GM20431 (cell line): ENCODE data around the gene FARSB.
"Not testable (repeated sequence)": the region's sequence is repeated elsewhere in the genome, so short reads cannot be mapped to it uniquely, and the experiment has no call there.

Experiments
- in situ Hi-C: fragments of 300-500 bp; cut with MseI, MboI; formaldehyde crosslinking; loops from one replicate; pipeline ENCODE4 v1.15.0; 2020; ENCODE audit warnings: low sequenced_read_pairs; ENCODE audit not compliant: unreplicated experiment

The FARSB gene

DNA sequence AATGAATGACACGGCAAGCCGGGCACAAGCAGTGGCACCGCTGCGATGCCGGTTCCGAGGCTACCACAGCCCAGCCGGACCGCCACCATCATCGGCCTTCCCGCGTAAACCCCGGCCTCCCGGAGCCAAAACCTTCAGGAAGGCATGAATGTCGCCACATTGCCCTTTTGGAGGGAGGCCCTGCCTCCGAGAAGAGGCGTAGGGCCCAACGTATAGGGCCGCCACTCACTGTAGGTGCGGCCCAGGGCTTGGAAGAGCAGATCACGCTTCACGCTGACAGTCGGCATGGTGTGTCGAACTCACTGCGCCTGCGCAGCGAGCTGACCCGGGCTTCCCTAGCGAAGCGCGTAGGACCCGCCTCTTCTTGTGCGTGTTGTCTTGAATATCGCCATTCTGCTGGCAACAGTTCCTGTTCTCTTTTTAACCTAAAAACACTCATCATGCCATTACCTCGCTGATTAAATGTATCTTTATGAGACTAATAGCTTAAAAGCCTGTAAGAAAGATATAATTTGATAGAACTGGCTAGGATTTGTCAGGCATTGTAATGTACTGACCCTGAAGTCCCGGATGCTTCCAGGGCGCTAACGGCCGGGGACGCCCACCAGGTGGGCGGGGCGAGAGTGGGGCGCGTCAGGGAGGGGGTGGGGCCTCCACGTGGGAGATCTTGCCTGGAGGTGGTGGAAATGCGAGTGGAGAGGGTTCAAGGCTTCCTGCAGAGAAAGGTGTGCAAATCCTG, at the start of gene FARSB:
Gene FARSB (minus strand): TSS at position 306 of the 739 bp plus-strand sequence. CDS start 19 bp downstream, at position 287.
- in situ Hi-C loops: no loop called here

DNA sequence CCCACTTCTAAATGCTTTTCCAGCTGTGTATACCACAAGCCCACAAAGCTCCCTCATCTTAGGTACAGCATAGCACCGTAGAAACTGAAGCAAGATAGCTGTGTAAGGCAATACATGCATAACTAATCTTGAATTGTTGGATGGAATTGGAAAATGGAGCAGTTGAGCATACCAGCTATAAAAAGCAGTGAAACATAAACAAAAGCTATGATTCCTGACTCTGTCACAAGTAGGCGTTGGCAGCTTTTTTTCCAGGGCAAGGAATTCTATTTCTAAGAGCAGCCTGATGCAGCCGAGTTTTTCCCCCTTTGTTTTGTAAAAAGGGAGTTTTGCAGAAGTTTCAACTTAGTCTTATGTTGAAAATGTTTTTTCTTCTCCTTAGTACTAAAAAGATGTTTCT, 48.0 kb upstream of the FARSB start:
- in situ Hi-C loops: no loop called here

DNA sequence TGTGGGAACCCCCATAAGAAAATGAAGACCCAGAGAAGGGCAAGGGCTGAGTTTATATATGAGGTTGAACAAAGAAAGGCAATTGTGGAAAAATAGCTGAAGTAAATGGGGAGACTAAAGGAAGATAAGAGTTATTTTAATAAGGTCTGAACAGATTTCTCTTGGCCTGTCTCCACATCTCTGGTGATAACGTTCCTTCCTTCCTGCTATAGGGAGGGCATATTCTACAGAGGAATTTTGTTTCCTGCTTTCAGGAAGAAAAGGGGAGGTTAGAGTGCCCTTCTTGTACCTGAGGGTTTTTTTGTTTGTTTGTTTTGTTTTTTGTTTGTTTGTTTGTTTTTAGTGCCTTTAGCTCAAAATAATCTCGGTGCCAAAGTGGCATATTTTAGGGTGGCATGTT, 47.2 kb upstream of the FARSB start:
- in situ Hi-C loops: no loop called here

DNA sequence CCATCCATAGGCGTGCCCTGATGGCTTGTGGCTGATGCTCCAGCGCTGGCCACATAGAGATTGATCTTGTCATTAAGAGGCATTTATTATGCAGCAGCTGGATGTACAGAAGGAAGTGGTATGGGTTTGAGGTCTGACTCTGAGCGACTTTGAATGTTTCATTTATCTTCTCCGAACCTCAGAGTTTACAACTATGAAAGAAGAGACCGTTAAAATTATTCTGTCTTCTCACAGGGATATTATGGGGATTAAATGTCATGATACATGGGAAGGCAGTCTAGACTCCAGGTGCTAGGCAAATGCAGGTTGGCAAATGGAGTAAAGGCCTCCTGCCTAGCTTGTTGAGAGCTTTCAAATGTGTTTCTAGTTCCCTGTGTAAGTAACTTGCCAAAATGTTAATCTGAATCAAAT, 45.8 kb upstream of the FARSB start:
- in situ Hi-C loops: no loop called here

DNA sequence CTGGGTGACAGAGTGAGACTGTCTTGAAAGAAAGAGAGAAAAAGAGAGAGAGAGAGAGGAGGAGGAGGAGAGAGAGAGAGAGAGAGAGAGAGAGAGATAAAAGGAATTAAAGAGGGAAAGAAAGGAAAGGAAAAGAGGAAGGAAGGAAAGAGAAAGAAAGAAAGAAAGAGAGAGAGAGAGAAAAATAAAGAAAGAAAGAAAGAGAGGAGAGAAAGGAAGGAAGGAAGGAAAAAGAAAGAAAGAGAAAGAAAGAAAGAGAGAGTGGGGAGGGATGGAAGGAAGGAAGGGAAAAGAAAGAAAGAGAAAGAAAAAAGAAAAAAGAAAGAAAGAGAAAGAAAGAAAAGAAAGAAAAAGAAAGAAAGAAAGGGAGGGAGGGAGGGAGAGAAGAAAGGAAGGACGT, 45.3 kb upstream of the FARSB start:
- in situ Hi-C loops: no loop called here

DNA sequence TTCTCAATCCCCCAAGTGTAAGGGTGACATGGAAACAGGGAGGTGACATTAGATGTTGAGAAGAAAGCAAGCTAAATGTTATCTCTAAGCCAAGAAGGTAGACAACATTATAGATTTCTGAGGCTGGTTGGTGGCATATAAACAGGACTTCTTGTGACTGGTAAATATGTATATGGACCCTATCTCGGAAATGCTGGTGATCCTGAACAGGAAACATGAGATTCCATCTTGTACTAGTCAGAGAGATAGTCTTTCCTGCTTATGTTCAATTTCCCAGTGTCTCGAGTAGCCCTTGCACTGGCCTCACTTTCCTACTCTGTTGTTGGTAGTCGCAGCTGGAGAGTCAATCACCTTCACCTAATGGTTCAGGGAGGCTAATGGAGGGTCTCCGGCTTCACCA, 42.4 kb upstream of the FARSB start:
- in situ Hi-C loops: no loop called here

DNA sequence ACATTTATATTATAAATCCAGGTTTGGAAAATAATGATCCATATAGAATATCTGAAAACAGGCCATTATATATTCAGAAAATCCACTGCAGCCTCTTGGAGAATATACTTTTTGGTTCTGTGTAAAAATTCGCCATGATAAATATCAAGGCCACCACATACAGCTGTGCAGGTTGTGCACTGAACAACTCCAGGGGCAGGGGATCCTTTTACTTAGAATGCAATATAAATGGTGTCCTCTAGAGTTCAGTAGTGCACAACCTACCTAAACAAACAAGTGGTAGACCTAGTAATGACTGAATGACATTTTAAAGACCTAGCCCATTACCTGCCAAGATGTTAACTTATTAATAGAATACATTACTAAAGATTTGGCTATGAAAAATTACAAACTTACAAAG, 37.9 kb upstream of the FARSB start:
- in situ Hi-C loops: no loop called here

DNA sequence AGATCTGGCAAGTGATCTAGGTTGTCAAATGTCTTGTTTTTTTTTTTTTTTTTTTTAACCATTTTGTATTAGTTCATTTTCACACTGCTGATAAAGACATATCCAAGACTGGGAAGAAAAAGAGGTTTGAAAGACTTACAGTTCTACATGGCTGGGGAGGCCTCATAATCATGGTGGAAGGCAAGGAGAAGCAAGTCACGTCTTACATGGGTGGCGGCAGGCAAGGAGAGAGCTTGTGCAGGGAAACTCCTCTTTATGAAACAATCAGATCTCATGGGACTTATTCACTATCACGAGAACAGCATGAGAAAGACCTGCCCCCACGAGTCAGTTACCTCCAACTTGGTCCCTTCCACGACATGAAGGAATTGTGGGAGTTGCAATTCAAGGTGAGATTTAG, 37.5 kb upstream of the FARSB start:
- in situ Hi-C loops: not testable (repeated sequence)

DNA sequence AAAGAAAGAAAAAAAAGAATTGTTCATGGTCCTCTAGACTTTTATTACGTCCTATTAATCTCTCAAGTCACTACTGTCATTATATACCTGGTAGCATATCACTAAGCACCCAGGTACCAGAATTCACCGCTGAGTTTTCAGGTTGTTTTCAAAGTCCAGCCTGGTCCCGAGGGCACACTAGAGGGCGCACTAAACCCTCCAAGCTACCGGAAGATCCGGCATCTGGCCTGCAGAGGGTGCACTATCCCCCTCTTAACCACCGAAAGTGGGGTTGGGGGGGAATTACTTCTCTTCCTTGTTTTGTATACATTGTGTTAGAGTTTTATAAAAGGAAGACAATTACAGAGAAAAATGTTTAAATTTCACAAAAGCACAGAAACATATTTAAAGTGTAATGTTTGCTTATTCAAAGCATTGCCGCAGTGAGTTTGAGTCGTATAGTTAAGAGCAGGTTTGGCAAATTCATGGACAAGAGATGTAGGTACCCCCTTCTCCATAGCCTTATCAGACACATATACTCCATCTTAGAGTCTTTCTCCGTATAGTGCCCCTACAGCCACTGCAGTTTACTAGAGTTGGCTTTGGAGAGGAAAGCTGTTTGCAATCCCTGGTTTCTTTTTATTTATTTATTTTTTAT, 34.8 kb upstream of the FARSB start:
- in situ Hi-C loops: no loop called here

DNA sequence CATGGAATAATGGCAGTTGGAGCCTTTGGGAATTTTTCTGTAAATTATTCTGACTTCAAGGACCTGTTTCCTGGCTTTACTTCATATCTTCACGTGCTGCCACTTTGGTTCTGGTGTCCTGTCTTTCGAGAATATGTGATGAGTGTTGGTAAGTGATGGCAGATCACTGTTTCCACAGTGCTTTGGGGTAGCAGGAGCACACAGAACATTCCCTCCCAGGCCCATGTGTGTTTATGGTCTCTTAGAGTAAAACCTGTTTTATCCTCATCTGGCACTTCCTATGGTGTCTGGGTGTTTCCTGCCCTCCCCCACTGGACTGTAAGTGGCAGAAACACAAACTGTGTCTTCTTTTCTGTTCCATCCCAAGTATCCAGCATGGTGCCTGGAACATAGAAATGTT, 33.4 kb upstream of the FARSB start:
- in situ Hi-C loops: loop anchor here (10.0 kb wide), 1 partner anchor 215 kb away; no protein-coding TSS in a partner anchor

DNA sequence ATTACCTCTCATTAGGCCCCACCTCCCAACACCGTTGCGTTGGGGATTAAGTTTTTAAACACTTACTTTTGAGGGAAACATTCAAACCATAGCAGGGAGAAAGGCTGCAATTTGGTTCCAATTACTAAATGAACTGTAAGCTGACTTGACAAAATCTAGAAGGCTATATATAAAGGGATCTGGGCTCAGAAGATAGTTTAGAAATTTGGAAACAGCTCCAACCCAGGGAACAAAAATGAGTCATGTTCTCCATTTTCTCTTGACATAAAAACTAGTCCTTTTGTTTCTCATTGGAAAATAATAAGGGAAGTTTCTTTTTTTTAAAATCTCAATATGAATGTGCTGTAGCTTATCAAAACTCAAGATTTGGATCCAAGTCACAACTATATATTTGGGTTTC, 33.0 kb upstream of the FARSB start:
- in situ Hi-C loops: loop anchor here (10.0 kb wide), 1 partner anchor 216 kb away; no protein-coding TSS in a partner anchor

DNA sequence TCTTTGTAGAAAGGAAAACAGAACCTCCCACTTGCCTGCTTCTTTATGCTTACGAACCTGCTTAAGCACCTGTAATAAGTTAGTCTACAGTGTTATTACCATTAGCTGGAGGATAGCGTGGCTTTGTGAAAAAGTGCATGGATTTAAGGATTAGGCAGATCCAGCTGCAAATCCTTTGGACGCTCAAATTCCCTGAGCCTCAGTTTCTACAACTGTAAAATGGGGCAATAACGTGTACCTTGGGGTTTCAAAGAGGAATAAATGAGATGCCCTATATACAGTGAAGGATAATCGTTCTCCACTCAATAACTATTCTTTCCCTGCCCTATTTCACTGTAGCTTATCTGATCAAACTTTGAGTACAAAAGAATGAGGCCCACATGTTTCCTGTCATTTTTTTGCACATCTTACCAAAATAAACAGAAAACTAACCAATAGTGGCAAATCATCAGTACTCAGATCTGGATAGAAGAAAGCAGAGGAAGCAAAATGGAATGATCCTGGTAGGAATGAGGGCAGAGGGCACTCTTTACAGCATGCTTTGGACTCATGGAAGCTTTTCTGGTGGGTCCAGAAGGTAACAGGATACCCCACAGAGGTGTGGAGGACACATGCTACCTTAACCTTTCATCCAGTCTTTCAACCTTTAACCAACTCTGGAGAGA, 30.3 kb upstream of the FARSB start:
- in situ Hi-C loops: loop anchor here (10.0 kb wide), 1 partner anchor 219 kb away; no protein-coding TSS in a partner anchor

DNA sequence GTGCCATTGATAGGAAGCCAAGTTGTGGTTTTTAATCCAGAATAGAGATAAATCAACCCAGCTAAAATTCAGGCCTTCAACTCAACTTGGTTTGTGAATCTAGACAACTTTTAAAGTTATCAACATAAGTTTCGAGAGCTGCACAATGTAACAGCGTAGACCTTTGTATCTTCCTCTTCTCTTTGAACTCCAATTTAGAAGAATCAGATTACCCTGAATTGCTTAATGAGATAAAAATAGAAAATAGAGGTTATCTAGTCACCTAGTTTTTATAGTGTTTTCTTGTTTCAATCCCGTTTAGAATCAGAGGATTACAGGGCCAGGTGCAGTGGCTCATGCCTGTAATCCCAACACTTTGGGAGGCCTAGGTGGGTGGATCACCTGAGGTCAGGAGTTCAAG, 27.9 kb upstream of the FARSB start:
- in situ Hi-C loops: loop anchor here (10.0 kb wide), 1 partner anchor 221 kb away; no protein-coding TSS in a partner anchor

DNA sequence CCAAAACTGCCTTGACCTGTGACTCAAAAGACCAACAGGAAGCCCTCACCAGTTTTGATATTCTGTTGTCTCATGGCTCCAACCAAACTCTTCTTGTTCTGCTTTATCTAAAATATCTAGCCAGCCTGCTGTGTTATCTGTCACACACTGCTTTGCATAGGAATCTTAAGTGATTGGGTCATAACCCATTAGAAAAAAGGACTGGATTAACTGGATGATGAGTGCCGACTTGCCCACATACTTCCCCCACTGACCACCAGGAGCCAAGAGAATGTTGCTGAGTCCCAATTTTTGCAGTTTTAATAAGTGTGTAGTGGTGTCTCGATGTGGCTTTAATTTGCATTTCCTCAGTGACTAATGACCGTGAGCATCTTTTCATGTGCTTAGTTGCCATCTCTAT, 22.1 kb upstream of the FARSB start:
- in situ Hi-C loops: no loop called here

DNA sequence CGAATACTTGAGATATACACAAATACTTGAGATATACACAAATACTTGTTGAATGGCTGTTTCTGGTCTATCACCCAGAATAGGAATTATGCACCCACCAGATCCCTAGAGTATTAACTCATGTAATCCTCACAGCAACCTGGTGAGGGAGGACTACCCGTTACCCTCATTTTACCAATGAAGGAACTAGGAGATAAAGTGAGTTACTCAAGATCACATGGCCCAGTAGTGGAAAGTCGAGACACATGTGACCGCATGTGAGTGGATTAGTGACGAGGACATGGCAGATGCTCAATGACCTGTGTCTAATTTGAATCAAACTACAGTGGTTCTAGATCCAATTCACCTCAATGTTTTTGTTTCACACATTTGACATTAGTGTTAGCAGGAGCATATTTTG, 18.0 kb upstream of the FARSB start:
- in situ Hi-C loops: no loop called here

DNA sequence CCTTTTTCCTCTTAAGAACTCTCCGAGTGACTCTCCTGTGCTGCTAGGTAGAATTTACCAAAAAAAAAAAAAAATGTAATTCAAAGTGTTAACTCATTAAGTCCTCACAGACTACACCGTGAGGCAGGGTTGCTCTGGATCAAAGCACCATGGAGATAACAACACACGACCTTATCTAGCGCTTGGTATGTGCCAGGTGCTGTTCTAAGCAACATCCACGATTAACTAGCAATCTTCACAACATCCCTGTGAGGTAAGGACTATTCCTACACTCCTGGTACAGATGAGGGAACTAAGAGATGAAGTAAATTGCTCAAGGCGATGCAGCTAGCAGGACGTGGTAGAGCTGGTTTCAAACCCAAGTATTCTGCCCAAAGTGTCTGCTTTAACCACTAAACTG, 17.4 kb upstream of the FARSB start:
- in situ Hi-C loops: no loop called here

DNA sequence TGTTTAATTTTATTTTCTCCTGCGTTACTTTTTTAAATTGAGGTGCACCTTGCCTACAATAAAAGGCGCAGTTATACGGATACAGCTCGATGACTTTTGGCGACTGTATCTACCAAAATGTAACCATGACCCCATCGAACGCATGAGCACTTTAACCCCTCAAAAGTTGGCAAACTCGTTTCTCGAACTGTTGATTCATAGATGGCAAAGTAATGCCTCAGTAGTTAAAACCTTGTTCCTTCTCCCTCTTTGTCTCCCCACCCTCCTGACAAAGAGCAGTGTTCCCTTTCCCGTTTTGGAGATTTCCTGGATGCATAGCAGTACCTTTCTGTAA, 16.1 kb upstream of the FARSB start:
- in situ Hi-C loops: no loop called here

DNA sequence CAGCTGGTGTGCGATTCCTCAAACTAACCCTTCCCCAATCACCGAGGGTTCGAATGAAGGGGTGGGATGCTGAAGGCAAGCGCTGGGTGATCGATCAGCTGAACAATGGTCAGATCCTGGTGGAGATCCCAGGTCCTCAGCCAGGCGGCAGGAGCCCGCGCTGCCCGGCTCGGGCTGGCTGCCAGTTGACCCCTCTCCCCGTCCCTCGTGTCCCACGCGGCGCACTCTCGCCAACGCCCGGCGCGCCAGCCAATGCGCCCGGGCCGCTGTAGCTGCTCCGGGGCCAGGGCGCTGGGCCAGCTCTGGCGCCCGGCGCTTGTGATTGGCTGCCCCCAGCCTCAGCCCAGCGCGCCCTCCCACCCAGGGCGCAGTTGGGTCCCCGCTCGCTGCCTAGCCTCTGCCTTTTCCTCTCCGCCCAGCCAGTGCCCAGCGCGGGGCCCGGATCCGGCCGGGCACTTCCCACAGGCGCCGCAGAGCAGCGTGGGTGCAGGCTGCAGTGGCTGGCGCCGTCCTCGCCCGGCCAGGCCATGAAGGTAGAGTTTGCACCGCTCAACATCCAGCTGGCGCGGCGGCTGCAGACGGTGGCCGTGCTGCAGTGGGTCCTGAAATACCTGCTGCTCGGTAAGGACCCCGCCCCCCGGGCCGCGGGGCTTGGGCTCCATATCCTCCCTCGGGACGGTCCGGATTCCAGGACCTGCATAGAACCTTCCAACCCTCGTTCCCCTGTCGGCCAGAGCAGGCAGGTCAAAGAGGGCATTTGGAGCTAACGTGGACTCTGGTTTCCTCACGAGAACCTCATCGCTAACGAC, 15.6 kb upstream of the FARSB start, which contains the start of gene MOGAT1:
Gene MOGAT1 (plus strand): TSS at position 400 of the 809 bp plus-strand sequence. CDS start 128 bp downstream, at position 528.
- in situ Hi-C loops: no loop called here

DNA sequence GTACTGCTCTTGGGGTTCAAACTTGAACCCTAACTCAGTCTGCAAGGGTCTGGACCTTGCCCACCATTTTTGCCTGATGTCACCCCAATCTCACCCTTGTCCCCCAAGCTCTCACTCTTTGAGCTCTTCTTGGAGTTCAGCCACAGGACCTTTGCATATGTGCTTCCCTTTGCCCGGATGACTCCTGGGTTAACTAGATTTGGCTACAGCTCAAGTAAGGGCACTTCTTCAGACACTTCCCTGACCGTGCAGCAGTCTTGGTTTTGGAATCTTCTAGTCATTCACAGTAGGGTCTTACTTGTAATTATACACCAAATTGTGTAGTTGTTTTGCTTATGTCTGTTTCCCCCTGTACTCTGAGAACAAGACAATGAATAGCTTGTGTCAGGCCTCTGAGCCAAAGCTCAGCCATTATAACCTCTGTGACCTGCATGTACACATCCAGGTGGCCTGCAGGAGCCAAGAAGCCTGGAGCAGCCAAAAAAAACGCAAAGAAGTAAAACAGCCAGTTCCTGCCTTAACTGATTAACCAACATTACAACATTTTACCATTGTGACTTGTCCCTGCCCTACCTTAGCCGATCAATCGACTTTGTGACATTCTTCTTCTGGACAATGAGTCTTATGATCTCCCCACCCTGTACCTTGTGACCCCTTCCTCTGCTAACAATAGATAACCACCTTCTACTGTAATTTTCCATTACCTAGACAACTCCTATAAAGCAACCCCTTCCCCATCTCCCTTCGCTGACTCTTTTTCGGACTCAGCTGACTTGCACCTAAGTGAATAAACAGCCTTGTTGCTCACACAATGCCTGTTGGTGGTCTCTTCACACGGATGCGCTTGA, 14.5 kb upstream of the FARSB start:
- in situ Hi-C loops: no loop called here
